Muscle of leg (tissue), 11 donors: Measurements from ENCODE around the gene PLPPR1. TPM values are rescaled to one million over a fixed set of nuclear protein-coding genes. Genes with fewer than 3 reads are reported as not detected.
"Not testable (repeated sequence)": the region's sequence is repeated elsewhere in the genome, so short reads cannot be mapped to it uniquely, and the experiment has no call there.

ENCODE experiments used
- DNase-seq: peaks from one replicate; pipeline ENCODE4 v3.0.0; 2013
- H3K27ac ChIP-seq: one replicate; pipeline ENCODE4 v1.5.1; 2013; ENCODE audit warnings: mild to moderate bottlenecking, low read length, control low read depth
- H3K27me3 ChIP-seq: one replicate; pipeline ENCODE4 v1.6.1; 2013; ENCODE audit warnings: low read length; ENCODE audit not compliant: control insufficient read depth, insufficient read depth
- H3K36me3 ChIP-seq: one replicate; pipeline ENCODE4 v1.6.1; 2013; ENCODE audit warnings: low read length; ENCODE audit not compliant: control insufficient read depth, insufficient read depth
- H3K4me1 ChIP-seq: one replicate; pipeline ENCODE4 v1.6.1; 2013; ENCODE audit warnings: low read length; ENCODE audit not compliant: control insufficient read depth, insufficient read depth
- H3K4me3 ChIP-seq: one replicate; pipeline ENCODE4 v1.5.1; 2013; ENCODE audit warnings: low read length, control low read depth
- H3K9me3 ChIP-seq: replicated peaks from 2 replicates; pipeline ENCODE4 v1.6.1; 2013; ENCODE audit warnings: low read depth, low read length; ENCODE audit not compliant: control insufficient read depth
- WGBS: methylation state at CpG from one replicate; pipeline ENCODE4 v1.1.5; 2013; ENCODE audit warnings: missing lambda C conversion rate; ENCODE audit not compliant: insufficient coverage; 5-methylcytosine and 5-hydroxymethylcytosine counted together
- polyA plus RNA-seq, 8 donors: library from polyadenylated mRNA; unstranded; fragments of 120-200 nt; gene quantifications; one replicate each; pipeline versions ENCODE4 v1.2.1 to v1.2.3, GENCODE V29; 2013; ENCODE audit warnings: inconsistent platforms in 1 of 8, low replicate concordance in 1 of 8; ENCODE audit not compliant: insufficient read length in 8 of 8, insufficient read depth in 1 of 8
- total RNA-seq: library from RNA; stranded (reverse); fragments of 120-200 nt; gene quantifications from one replicate; pipeline ENCODE4 v1.2.4, GENCODE V29; 2013

The PLPPR1 gene
- total and polyA plus RNA-seq, 9 donors: 1.8 to 4.3 (median 2.9) TPM

DNA sequence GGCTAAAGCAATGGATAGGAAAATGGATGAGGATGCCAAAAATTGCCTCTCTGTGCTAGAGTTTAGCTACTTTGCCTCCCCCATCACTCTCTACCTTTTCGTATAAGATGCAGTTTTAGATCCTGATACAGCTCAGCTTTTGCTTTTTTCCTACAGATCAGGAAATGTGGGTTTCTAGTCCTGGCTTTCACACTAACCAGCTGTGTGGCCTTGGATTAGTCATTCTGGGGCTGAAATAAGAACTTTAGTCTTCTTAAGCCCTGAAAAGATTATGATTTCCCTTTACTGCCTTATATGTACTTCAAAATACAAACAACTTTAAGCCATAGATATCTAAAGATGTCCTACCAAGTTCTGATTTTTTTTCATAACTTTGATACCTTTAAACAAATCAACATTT is 239.9 kb downstream of the PLPPR1 start:
- no peak for DNase-seq
- no peaks in the 10 kb centered on the region for H3K4me1 ChIP-seq
- no peaks in the 10 kb centered on the region for H3K27me3 ChIP-seq
- no peaks in the 10 kb centered on the region for H3K36me3 ChIP-seq
- WGBS: no CpG with 5 or more reads among the region's 1 CpG
- H3K4me3 ChIP-seq: no peak overlapping the region
- no peak overlapping the region for H3K27ac ChIP-seq
- no peaks in the 10 kb centered on the region for H3K9me3 ChIP-seq

DNA sequence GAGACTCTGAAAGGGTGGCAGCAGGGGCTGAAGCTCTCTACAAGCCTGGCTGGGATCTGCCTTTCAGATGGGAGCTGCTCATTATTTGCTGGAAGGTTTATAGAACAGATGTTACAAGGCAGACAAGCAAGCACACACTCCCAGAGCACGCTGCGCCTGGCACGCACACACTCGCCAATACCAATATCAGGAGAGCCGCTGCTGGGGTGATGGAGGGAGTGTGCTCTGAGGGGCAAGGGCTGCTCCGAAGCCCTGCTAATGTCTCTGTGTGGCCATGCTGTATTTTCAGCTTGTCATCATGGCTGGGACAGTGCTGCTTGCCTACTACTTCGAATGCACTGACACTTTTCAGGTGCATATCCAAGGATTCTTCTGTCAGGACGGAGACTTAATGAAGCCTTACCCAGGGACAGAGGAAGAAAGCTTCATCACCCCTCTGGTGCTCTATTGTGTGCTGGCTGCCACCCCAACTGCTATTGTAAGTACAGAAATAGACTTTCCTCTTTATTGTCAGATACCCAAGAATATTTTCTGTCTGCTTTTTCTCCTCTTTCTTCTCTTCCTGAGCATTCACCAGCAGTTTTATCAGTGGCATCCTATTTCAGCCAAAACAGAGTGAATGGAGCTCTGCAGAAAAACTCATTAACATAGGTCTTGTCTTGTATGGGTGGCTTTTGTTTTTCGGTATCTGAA is 241.2 kb downstream of the PLPPR1 start:
- Histone ChIP-seq H3K9me3 (no peaks in the 10 kb centered on the region), H3K36me3 (no peaks in the 10 kb centered on the region), H3K4me3 (no peak overlapping the region), H3K4me1 (no peaks in the 10 kb centered on the region), H3K27ac (no peak overlapping the region), H3K27me3 (no peaks in the 10 kb centered on the region)
- no peak for DNase-seq
- WGBS: 86% methylated on average over 5 of the region's 9 CpGs

DNA sequence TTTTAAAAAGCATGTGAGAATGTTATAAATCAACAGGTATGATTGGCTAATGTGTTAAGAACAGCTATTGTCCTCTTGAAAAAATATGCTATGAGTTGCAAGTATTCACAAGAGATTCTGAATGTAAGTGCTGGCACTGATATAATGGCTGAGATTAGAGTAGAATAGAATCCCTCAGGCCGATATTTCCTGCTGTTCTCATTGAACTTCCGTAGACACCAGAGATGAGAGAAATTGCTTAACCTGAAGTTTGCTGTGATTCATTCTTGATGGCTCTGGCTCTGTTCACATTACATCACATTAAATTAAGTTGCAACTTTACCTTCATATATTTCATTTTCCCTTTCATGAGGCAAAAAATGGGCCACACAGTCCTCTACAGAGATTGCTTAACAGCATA is 241.8 kb downstream of the PLPPR1 start:
- no peaks in the 10 kb centered on the region for H3K27me3 ChIP-seq
- H3K9me3 ChIP-seq: no peaks in the 10 kb centered on the region
- H3K4me1 ChIP-seq: no peaks in the 10 kb centered on the region
- no peak for DNase-seq
- WGBS: no CpG with 5 or more reads among the region's 2 CpGs
- no peaks in the 10 kb centered on the region for H3K36me3 ChIP-seq
- H3K27ac ChIP-seq: no peak overlapping the region
- no peak overlapping the region for H3K4me3 ChIP-seq

DNA sequence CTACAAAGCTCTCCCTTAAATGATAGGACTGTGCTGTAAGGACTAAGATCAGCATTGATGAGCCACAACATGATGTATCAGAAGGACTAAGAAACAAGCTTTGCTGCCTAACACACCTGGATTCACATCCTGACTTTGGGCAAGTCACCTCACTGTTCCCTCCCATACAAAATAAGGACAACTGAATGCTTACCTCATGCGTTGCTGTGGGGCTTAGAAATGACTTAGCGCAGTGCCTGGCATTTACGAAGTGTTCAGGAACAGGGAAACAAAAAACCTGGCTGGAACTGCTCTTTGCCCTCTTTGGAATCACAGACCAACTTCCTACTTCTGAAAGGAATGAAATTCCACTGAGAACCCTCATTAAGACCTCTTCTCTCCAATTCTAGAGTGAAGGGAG is 242.6 kb downstream of the PLPPR1 start:
- H3K9me3 ChIP-seq: no peaks in the 10 kb centered on the region
- no peak overlapping the region for H3K27ac ChIP-seq
- H3K36me3 ChIP-seq: no peaks in the 10 kb centered on the region
- no peak overlapping the region for H3K4me3 ChIP-seq
- no peak for DNase-seq
- no peaks in the 10 kb centered on the region for H3K27me3 ChIP-seq
- H3K4me1 ChIP-seq: no peaks in the 10 kb centered on the region
- WGBS: 90% methylated on average over 3 of the region's 3 CpGs

DNA sequence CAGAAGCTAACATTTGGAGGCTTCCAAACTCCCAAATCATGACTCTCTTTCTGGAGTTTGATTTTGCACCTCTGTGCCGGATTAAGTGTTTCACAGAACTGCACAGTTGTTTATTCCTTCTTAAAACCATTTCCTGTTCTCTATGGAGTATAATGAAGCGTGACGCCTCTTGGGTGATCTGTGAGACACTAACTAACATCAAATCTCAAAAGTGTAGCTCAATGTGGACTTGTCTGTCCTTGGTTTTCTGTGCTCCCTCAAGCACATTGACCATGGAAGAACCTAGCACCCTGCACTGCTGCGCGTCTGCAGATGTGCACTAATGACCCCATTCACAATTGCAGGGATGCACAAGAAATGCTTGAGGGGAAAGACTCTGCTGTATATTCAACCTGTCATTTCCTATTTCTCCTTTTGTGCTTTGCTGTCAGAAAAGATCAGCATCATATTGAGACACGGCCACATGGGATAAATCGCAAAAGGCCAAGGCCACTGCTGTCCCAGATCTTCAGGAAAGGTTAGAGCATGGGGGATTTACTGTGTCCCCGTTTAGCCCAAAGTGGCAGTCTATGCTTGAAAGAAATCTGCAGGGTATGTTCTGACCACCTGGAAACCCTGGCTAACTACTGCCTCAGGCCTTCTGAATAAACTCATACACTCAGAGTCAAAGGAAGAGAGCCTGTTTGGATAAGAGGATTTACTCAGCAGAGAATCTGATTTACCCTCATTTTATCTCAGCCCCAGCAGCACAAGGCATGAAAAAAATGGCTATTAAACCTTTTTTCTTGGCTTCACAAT is 246.6 kb downstream of the PLPPR1 start:
- no peaks in the 10 kb centered on the region for H3K36me3 ChIP-seq
- H3K27me3 ChIP-seq: no peaks in the 10 kb centered on the region
- no peak overlapping the region for H3K4me3 ChIP-seq
- H3K9me3 ChIP-seq: peaks cover 6% of the 10 kb centered on the region
- no peaks in the 10 kb centered on the region for H3K4me1 ChIP-seq
- no peak for DNase-seq
- 91% methylated on average over 3 of the region's 8 CpGs for WGBS
- no peak overlapping the region for H3K27ac ChIP-seq

DNA sequence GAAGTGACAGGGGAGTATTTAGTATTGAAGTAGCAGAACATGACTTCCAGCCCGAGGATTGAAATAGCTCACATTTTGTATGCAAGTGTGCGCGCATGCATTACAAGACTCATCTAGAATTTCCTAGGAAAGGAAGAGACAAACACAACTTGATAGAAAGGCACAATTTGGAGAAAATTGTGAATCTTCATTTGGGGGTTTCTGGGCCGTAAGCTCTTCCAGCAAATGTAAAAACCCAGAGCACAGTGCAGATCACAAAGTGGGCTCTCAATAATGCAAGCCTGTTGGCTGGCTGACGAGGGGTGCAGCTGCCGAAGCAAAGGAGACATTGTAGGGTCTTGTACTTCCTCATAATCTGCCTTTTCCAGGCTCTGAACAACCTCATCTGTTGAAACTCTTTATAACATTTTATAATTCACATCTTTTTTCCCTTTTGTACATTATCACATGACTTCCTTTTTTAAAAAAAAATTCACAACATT is 247.3 kb downstream of the PLPPR1 start:
- H3K4me3 ChIP-seq: no peak overlapping the region
- no peaks in the 10 kb centered on the region for H3K4me1 ChIP-seq
- no peaks in the 10 kb centered on the region for H3K36me3 ChIP-seq
- peaks cover 6% of the 10 kb centered on the region for H3K9me3 ChIP-seq
- no peaks in the 10 kb centered on the region for H3K27me3 ChIP-seq
- WGBS: 59% methylated on average over 6 of the region's 6 CpGs
- no peak overlapping the region for H3K27ac ChIP-seq
- DNase-seq: no peak

DNA sequence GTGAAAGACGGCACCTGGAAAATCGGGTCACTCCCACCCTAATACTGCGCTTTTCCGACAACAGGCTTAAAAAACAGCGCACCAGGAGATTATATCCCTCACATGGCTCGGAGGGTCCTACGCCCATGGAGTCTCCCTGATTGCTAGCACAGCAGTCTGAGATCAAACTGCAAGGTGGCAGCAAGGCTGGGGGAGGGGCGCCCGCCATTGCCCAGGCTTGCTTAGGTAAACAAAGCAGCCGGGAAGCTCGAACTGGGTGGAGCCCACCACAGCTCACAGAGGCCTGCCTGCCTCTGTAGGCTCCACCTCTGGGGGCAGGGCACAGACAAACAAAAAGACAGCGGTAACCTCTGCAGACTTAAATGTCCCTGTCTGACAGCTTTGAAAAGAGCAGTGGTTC is 262.5 kb downstream of the PLPPR1 start:
- H3K4me3 ChIP-seq, H3K27me3 ChIP-seq, H3K9me3 ChIP-seq, DNase-seq, H3K4me1 ChIP-seq, H3K27ac ChIP-seq, H3K36me3 ChIP-seq: not testable (repeated sequence)
- WGBS: 100% methylated on average over 4 of the region's 12 CpGs

DNA sequence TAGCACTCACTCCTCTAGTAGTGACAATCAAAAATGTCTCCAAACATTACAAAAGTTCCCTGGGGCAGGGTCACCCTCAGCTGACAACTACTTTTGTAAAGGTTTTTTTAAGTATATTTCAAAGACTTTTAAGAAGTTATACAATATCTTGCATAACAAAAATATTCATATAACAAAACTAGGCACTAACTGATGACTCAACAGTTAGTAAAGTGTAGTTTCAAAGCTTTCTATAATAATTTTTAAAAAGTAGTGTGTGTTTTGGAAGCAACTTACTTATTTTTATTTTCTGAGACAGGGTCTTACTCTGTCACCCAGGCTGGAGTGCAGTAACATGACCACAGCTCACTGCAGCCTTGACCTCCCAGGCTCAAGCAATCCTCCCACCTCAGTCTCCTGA is 271.4 kb downstream of the PLPPR1 start:
- no peaks in the 10 kb centered on the region for H3K4me1 ChIP-seq
- H3K36me3 ChIP-seq: no peaks in the 10 kb centered on the region
- H3K27me3 ChIP-seq: no peaks in the 10 kb centered on the region
- no peaks in the 10 kb centered on the region for H3K9me3 ChIP-seq
- no peak overlapping the region for H3K27ac ChIP-seq
- no peak for DNase-seq
- no peak overlapping the region for H3K4me3 ChIP-seq

DNA sequence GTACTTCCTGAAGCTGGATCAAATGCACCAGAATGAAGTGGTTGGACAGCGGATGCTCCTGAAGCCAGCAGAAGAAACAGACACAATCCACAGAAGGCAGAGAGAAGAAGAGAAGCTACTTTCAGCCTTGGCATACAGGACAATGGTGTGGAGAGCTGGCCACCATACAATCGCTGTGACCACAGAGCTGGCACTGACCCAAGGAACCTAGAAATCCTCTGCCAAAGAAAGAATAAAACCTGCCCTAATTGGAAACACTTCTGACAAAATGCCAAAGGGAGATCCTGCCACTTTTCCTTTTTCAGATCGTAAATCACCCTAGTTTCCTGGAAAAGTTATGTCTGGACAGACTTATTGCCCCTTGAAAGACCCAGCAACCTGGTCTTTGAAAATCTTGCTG is 278.5 kb downstream of the PLPPR1 start:
- Histone ChIP-seq H3K36me3 (no peaks in the 10 kb centered on the region), H3K9me3 (no peaks in the 10 kb centered on the region), H3K4me1 (no peaks in the 10 kb centered on the region), H3K4me3 (no peak overlapping the region), H3K27me3 (no peaks in the 10 kb centered on the region), H3K27ac (no peak overlapping the region)
- DNase-seq: no peak
- WGBS: 0% methylated on average over 1 of the region's 3 CpGs

DNA sequence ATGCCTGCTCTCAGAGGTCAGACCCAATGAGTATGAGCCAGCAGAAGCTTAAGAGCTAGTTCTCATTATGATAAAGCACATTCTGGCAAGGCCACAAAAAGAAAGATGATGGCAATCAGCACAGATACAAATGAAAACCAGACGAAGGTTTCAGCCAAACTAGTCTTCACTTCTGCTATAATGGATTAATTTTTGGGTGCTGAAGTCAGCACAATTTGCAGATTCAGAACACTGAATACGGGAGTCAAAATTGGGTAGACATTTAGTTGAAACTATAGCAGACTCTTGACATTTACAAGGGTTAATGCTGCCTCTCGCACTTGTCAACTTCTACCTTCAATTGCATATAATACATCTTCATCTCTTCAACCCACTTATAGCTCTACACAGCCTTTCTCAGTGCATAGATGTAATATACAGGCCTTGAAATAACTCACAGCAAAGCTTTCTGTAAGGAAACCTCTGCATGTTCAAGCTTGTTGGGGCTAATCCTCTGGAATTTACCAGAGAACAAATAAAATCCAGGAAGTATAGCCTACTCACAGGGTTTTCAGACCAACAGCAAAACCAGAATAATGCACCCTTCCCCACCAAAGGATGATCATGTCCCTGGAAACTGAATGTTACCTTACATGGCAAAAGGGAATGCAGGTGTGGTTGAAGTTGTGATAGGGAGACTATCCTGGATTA is 279.1 kb downstream of the PLPPR1 start:
- DNase-seq: no peak
- no peaks in the 10 kb centered on the region for H3K36me3 ChIP-seq
- WGBS: no CpG with 5 or more reads among the region's 3 CpGs
- no peak overlapping the region for H3K27ac ChIP-seq
- no peak overlapping the region for H3K4me3 ChIP-seq
- no peaks in the 10 kb centered on the region for H3K27me3 ChIP-seq
- H3K9me3 ChIP-seq: no peaks in the 10 kb centered on the region
- H3K4me1 ChIP-seq: no peaks in the 10 kb centered on the region
